Peyer's patch (tissue), 4 donors: ENCODE measurements around the gene NOC4L. TPM values are rescaled to one million over a fixed set of nuclear protein-coding genes. Genes with fewer than 3 reads are reported as not detected.

Experiments
- DNase-seq, 3 donors: peaks; one replicate each; pipeline ENCODE4 v3.0.0-alpha.2; 2017 to 2019
- H3K27ac ChIP-seq, 4 donors: fragments of 200-600 bp; sonication (generic); one replicate each; pipeline ENCODE4 v1.5.1; 2016 to 2019
- H3K27me3 ChIP-seq, 2 donors: fragments of 200-600 bp; sonication (generic); one replicate each; pipeline ENCODE4 v1.5.1; 2019
- H3K36me3 ChIP-seq, 3 donors: fragments of 200-600 bp; sonication (generic); one replicate each; pipeline ENCODE4 v1.5.1; 2016 to 2019
- H3K4me1 ChIP-seq, 4 donors: fragments of 200-600 bp; sonication (generic); one replicate each; pipeline ENCODE4 v1.5.1; 2016 to 2019
- H3K4me3 ChIP-seq, 4 donors: fragments of 200-600 bp; sonication (generic); 1 replicate in 3 of 4; 2 replicates in 1 of 4; pipeline ENCODE4 v1.5.1; 2016 to 2019; ENCODE audit warnings: mild to moderate bottlenecking in 1 of 4
- H3K9me3 ChIP-seq, 4 donors: fragments of 200-600 bp; sonication (generic); one replicate each; pipeline ENCODE4 v1.5.1; 2016 to 2019; ENCODE audit warnings: mild to moderate bottlenecking in 1 of 4
- POLR2A ChIP-seq, 2 donors: fragments of 450-650 bp; IDR thresholded peaks; one replicate each; pipeline ENCODE4 v1.5.1; 2017; ENCODE audit warnings: antibody characterized with exemption in 2 of 2, mild to moderate bottlenecking in 2 of 2, moderate library complexity in 2 of 2
- total RNA-seq, 4 donors: library from RNA; depleted of rRNA; stranded (reverse); fragments of >200 nt; gene quantifications; one replicate each; pipeline ENCODE4 v1.1.0, GENCODE V29; 2016
- TF ChIP-seq, protein P1 (sequence below), 6 experiments: fragments of 450-650 bp in 4 of 6; fragments of 200-600 bp in 2 of 6; sonication (generic) in 1 of 6; IDR thresholded peaks; one replicate each; pipeline ENCODE4 v1.5.1; 2017 to 2019; ENCODE audit warnings: antibody characterized with exemption in 6 of 6, mild to moderate bottlenecking in 3 of 6, moderate library complexity in 1 of 6

The NOC4L gene
- total RNA-seq, 4 donors from 2014 or later: 8.9 to 47.0 (median 12.2) TPM

DNA sequence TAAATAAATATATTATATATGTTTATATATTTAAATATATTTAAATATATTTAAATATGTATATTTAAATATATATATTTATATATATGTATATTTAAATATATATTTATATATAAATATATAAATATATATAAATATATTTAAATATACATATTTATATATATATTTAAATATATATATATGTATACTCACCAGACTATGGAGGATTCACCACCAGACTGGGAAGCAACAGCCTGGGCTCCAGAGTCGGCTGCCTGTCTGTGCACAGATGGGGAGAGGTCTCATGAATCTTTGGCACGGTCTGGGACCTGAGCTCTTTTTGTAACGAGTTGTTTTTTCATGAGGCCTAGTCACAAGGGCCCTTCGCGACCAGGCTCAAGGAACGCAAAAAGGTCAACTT is 21.3 kb downstream of the NOC4L start:
- no peak for DNase-seq
- H3K4me1 ChIP-seq: peaks cover 0 to 14% (median 0%) of the 10 kb centered on the region in 4 donors
- H3K27me3 ChIP-seq: no peaks in the 10 kb centered on the region
- no peak overlapping the region for H3K4me3 ChIP-seq
- H3K9me3 ChIP-seq: no peaks in the 10 kb centered on the region
- no peaks in the 10 kb centered on the region for H3K36me3 ChIP-seq
- H3K27ac ChIP-seq: no peak overlapping the region
- TF ChIP-seq POLR2A (IDR thresholded peaks at IDR 0.05): no peak
- TF ChIP-seq, protein P1, sequence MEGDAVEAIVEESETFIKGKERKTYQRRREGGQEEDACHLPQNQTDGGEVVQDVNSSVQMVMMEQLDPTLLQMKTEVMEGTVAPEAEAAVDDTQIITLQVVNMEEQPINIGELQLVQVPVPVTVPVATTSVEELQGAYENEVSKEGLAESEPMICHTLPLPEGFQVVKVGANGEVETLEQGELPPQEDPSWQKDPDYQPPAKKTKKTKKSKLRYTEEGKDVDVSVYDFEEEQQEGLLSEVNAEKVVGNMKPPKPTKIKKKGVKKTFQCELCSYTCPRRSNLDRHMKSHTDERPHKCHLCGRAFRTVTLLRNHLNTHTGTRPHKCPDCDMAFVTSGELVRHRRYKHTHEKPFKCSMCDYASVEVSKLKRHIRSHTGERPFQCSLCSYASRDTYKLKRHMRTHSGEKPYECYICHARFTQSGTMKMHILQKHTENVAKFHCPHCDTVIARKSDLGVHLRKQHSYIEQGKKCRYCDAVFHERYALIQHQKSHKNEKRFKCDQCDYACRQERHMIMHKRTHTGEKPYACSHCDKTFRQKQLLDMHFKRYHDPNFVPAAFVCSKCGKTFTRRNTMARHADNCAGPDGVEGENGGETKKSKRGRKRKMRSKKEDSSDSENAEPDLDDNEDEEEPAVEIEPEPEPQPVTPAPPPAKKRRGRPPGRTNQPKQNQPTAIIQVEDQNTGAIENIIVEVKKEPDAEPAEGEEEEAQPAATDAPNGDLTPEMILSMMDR (IDR thresholded peaks at IDR 0.05): no peak

DNA sequence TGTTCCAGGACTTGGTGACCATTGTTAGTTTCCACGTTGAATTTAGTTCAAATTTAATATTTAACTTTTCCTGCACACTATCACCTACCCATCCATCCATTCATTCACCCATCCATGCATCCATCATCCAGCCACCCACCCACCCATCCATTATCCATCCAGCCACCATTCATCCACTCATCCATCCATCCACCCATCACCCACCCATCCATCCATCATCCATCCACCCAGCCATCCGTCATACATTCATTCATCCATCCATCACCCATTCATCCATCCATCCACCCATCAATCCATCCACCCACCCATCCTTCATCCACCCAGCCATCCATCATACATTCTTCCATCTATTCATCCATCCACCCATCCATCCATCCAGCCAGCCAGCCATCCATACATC is 21.8 kb downstream of the NOC4L start:
- peaks cover 0 to 14% (median 0%) of the 10 kb centered on the region in 4 donors for H3K4me1 ChIP-seq
- no peak for TF ChIP-seq POLR2A (IDR thresholded peaks at IDR 0.05)
- TF ChIP-seq, protein P1 (IDR thresholded peaks at IDR 0.05): no peak
- H3K9me3 ChIP-seq: no peaks in the 10 kb centered on the region
- no peak overlapping the region for H3K4me3 ChIP-seq
- H3K27me3 ChIP-seq: no peaks in the 10 kb centered on the region
- no peak for DNase-seq
- no peaks in the 10 kb centered on the region for H3K36me3 ChIP-seq
- no peak overlapping the region for H3K27ac ChIP-seq

DNA sequence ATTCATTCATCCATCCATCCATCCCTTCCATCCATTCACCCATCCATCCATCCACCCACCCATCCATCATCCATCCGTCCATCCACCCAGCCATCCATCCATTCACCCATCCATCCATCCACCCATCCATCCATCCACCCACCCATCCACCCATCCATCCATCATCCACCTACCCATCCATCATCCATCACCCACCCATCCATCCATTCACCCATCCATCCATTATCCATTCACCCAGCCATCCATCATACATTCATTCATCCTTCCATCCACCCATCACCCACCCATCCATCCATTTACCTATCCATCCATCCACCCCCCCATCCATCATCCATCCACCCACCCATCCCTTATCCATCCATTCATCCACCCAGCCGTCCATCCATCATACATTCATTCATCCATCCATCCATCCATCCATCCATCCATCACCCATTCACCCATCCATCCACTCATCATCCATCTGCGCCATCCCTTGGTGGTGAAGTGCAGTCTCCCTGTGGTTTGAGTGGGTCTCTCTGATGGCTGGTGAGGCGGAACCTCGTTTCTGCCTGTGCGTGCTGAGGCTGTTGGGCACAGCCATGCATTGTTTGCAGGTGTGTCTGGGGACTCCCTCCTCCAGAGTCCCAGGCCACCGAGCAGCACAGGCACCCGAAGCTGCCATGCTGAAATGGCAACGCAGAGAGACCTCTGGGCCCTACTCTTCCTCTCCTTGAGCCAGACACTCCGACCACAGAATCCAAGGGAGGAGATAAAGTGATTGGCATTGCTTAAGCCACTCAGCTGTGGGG is 22.7 kb downstream of the NOC4L start:
- Histone ChIP-seq H3K27me3 (no peaks in the 10 kb centered on the region), H3K27ac (no peak overlapping the region), H3K9me3 (no peaks in the 10 kb centered on the region), H3K36me3 (no peaks in the 10 kb centered on the region), H3K4me3 (no peak overlapping the region), H3K4me1 (peaks cover 0 to 11% (median 0%) of the 10 kb centered on the region in 4 donors)
- no peak for TF ChIP-seq POLR2A (IDR thresholded peaks at IDR 0.05)
- TF ChIP-seq, protein P1 (IDR thresholded peaks at IDR 0.05): no peak
- DNase-seq: no peak

DNA sequence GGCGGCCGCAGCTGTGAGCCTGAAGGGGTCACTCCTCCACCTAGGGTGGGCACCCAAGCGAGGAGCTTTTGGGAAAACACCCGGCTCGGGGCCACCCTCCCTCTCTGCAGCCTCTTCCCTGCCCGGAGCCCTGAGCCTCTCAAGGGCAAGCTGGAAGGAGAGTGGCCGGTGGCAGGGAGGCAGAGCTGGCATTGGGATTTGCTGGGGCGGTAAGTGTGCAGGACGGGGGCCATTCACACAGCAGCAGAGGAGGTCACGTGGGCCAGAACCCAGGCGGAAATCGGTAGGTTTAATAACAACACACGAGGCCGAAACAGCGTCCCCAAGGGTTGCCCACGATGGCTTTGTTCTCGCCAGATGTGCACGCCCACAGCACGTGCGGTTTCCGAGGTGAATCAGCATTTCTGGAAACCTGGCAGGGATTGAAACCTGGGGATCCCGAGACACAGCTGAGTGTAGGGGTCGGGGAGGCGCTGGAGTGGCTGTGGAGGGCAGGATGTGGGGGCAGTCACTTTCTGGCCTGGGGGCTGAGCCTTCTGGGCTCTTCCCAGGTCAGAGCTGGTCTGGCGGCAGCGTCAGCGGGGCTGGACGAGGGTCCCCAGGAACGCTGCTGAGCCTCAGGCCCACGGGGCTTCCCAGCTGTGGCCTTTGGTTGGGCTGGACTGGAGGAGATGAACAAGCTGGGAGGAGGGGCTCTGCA is 23.5 kb downstream of the NOC4L start:
- Histone ChIP-seq H3K4me1 (peaks cover 0 to 4% (median 0%) of the 10 kb centered on the region in 4 donors), H3K4me3 (no peak overlapping the region), H3K27me3 (no peaks in the 10 kb centered on the region), H3K27ac (no peak overlapping the region), H3K36me3 (no peaks in the 10 kb centered on the region), H3K9me3 (no peaks in the 10 kb centered on the region)
- no peak for DNase-seq
- TF ChIP-seq POLR2A (IDR thresholded peaks at IDR 0.05): no peak
- TF ChIP-seq, protein P1 (IDR thresholded peaks at IDR 0.05): no peak

DNA sequence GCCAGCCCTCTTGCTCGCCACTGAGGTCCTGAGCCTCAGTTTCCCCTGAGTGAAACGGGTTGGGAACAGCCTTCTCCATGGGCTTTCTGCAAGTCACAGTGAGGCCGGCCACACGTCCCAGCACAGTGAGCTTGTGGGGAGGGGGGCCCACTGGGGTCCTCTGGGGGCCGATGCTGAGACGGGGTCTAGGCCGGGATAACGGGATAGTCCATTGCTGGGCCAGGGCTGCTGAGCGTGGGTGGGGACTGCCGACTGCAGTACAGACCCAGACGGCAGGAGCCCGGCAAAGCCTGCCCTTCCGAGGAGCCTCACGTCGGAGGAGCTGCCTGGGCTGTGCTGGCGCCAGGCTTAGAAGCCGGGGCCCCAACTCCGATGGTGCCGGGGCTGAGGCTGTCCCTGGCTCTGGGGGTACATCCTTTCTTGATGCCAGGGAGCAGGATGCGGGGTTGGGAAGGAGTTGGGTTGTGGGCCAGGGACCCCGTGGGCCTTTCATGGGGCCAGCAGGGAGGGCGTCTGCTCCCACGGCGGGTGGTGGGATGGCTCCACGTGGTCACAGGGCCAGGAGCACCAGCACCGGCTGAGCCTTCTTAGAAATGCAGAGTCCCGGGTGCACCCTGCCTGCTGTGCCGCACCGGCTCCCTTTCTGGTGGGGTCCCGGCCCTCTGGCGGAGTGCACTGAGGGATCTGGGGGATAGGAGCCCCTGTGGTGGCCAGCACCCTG is 24.2 kb downstream of the NOC4L start:
- H3K27me3 ChIP-seq: no peaks in the 10 kb centered on the region

More for the DNA sequence above, 24.2 kb downstream of the NOC4L start:
- Histone ChIP-seq H3K27ac (no peak overlapping the region), H3K4me3 (no peak overlapping the region), H3K4me1 (no peaks in the 10 kb centered on the region), H3K36me3 (no peaks in the 10 kb centered on the region), H3K9me3 (no peaks in the 10 kb centered on the region)
- DNase-seq: no peak
- TF ChIP-seq POLR2A (IDR thresholded peaks at IDR 0.05): no peak
- TF ChIP-seq, protein P1 (IDR thresholded peaks at IDR 0.05): no peak
